ENCODE measurements around the gene ENPP6.

The ENPP6 gene

GRCh38 chr4:184238072-184238745 lies 20.5 kb upstream of the ENPP6 start:
- Histone ChIP-seq H3K4me1 (ENCODE audit: insufficient read depth, poor library complexity, severe bottlenecking) (no peaks in the 10 kb centered on the region), H3K27ac (ENCODE audit: poor library complexity, severe bottlenecking) (no peak overlapping the region), H3K36me3 (ENCODE audit: low read depth) (no peaks in the 10 kb centered on the region), H3K27me3 (ENCODE audit: insufficient read depth, poor library complexity, severe bottlenecking) (no peaks in the 10 kb centered on the region), H3K9me3 (ENCODE audit: severe bottlenecking) (no peaks in the 10 kb centered on the region), H3K4me3 (ENCODE audit: severe bottlenecking) (no peak overlapping the region)
- no peak for TF ChIP-seq CTCF (IDR thresholded peaks at IDR 0.05; ENCODE audit: poor library complexity, severe bottlenecking)
- no peak for DNase-seq (ENCODE audit: low spot score)
- no peak for ATAC-seq (ENCODE audit: low read depth)

GRCh38 chr4:184237612-184238011 lies 19.9 kb upstream of the ENPP6 start:
- Histone ChIP-seq H3K4me1 (ENCODE audit: insufficient read depth, poor library complexity, severe bottlenecking) (no peaks in the 10 kb centered on the region), H3K9me3 (ENCODE audit: severe bottlenecking) (no peaks in the 10 kb centered on the region), H3K4me3 (ENCODE audit: severe bottlenecking) (no peak overlapping the region), H3K27me3 (ENCODE audit: insufficient read depth, poor library complexity, severe bottlenecking) (no peaks in the 10 kb centered on the region), H3K27ac (ENCODE audit: poor library complexity, severe bottlenecking) (no peak overlapping the region), H3K36me3 (ENCODE audit: low read depth) (no peaks in the 10 kb centered on the region)
- no peak for TF ChIP-seq CTCF (IDR thresholded peaks at IDR 0.05; ENCODE audit: poor library complexity, severe bottlenecking)
- no peak for ATAC-seq (ENCODE audit: low read depth)
- no peak for DNase-seq (ENCODE audit: low spot score)

- no peaks in the 10 kb centered on the region for H3K27me3 ChIP-seq (ENCODE audit: insufficient read depth, poor library complexity, severe bottlenecking)
- ATAC-seq (ENCODE audit: low read depth): no peak
- H3K27ac ChIP-seq (ENCODE audit: poor library complexity, severe bottlenecking): no peak overlapping the region
- no peak overlapping the region for H3K4me3 ChIP-seq (ENCODE audit: severe bottlenecking)
- H3K9me3 ChIP-seq (ENCODE audit: severe bottlenecking): no peaks in the 10 kb centered on the region
- H3K36me3 ChIP-seq (ENCODE audit: low read depth): no peaks in the 10 kb centered on the region
- DNase-seq (ENCODE audit: low spot score): no peak
- H3K4me1 ChIP-seq (ENCODE audit: insufficient read depth, poor library complexity, severe bottlenecking): no peaks in the 10 kb centered on the region
- no peak for TF ChIP-seq CTCF (IDR thresholded peaks at IDR 0.05; ENCODE audit: poor library complexity, severe bottlenecking)
Measured at GRCh38 chr4:184235526-184235925, 17.9 kb upstream of the ENPP6 start.

- Histone ChIP-seq H3K9me3 (ENCODE audit: severe bottlenecking) (no peaks in the 10 kb centered on the region), H3K4me3 (ENCODE audit: severe bottlenecking) (no peak overlapping the region), H3K36me3 (ENCODE audit: low read depth) (no peaks in the 10 kb centered on the region), H3K27ac (ENCODE audit: poor library complexity, severe bottlenecking) (no peak overlapping the region), H3K27me3 (ENCODE audit: insufficient read depth, poor library complexity, severe bottlenecking) (no peaks in the 10 kb centered on the region), H3K4me1 (ENCODE audit: insufficient read depth, poor library complexity, severe bottlenecking) (no peaks in the 10 kb centered on the region)
- no peak for DNase-seq (ENCODE audit: low spot score)
- TF ChIP-seq CTCF (IDR thresholded peaks at IDR 0.05; ENCODE audit: poor library complexity, severe bottlenecking): no peak
- no peak for ATAC-seq (ENCODE audit: low read depth)
Measured at GRCh38 chr4:184234155-184234554, 16.5 kb upstream of the ENPP6 start.

- DNase-seq (ENCODE audit: low spot score) (no peak), ATAC-seq (ENCODE audit: low read depth) (no peak)
- no peaks in the 10 kb centered on the region for H3K36me3 ChIP-seq (ENCODE audit: low read depth)
- H3K27ac ChIP-seq (ENCODE audit: poor library complexity, severe bottlenecking): no peak overlapping the region
- no peak overlapping the region for H3K4me3 ChIP-seq (ENCODE audit: severe bottlenecking)
- H3K9me3 ChIP-seq (ENCODE audit: severe bottlenecking): no peaks in the 10 kb centered on the region
- no peak for TF ChIP-seq CTCF (IDR thresholded peaks at IDR 0.05; ENCODE audit: poor library complexity, severe bottlenecking)
- H3K4me1 ChIP-seq (ENCODE audit: insufficient read depth, poor library complexity, severe bottlenecking): no peaks in the 10 kb centered on the region
- H3K27me3 ChIP-seq (ENCODE audit: insufficient read depth, poor library complexity, severe bottlenecking): no peaks in the 10 kb centered on the region
Measured at GRCh38 chr4:184232975-184233374, 15.3 kb upstream of the ENPP6 start.
